Common myeloid progenitor, CD34-positive (primary cell): ENCODE data around the gene IL17RE. TPM values are rescaled to one million over a fixed set of nuclear protein-coding genes. Genes with fewer than 3 reads are reported as not detected.
"Not testable (repeated sequence)": the region's sequence is repeated elsewhere in the genome, so short reads cannot be mapped to it uniquely, and the experiment has no call there.

Source experiments
- CTCF ChIA-PET: fragments of 350-600 bp; sonication (Branson Sonifier 250); formaldehyde crosslinking; loops from one replicate; lab custom pipeline; 2021; ENCODE audit warnings: antibody characterized with exemption; lab: Charles Lee
- POLR2A ChIA-PET: fragments of 350-600 bp; sonication (Branson Sonifier 250); formaldehyde crosslinking; loops from one replicate; lab custom pipeline; 2021; ENCODE audit warnings: antibody characterized with exemption; lab: Charles Lee
- DNase-seq, 3 donors: peaks; one replicate each; pipeline versions ENCODE4 v3.0.0 to v3.0.0-alpha.2; 2013
- H3K27ac ChIP-seq, 2 experiments: 1 replicate in 1 of 2; 2 replicates in 1 of 2; pipeline ENCODE4 v1.7.0; 2013; ENCODE audit warnings: inconsistent platforms in 2 of 2, low read length in 2 of 2, mild to moderate bottlenecking in 2 of 2, low read depth in 1 of 2, moderate library complexity in 1 of 2; ENCODE audit not compliant: severe bottlenecking in 2 of 2, insufficient read depth in 1 of 2, poor library complexity in 1 of 2
- H3K27me3 ChIP-seq, 5 experiments: replicated peaks in 2 of 5; 1 replicate in 3 of 5; 2 replicates in 2 of 5; pipeline versions ENCODE4 v1.6.1 to v1.7.0; 2013; ENCODE audit warnings: low read length in 4 of 5, mild to moderate bottlenecking in 2 of 5, moderate library complexity in 2 of 5, inconsistent platforms in 1 of 5; ENCODE audit not compliant: insufficient read depth in 5 of 5, control insufficient read depth in 4 of 5
- H3K36me3 ChIP-seq, 4 experiments: 1 replicate in 2 of 4; 2 replicates in 2 of 4; pipeline versions ENCODE4 v1.6.1 to v1.7.0; 2013; ENCODE audit warnings: low read length in 3 of 4, control low read depth in 1 of 4, mild to moderate bottlenecking in 1 of 4; ENCODE audit not compliant: control insufficient read depth in 4 of 4, insufficient read depth in 4 of 4
- H3K4me1 ChIP-seq, 4 experiments: 1 replicate in 3 of 4; 2 replicates in 1 of 4; pipeline versions ENCODE4 v1.6.1 to v1.7.1; 2013; ENCODE audit warnings: low read length in 3 of 4, mild to moderate bottlenecking in 3 of 4, control low read depth in 1 of 4, inconsistent platforms in 1 of 4, moderate library complexity in 1 of 4; ENCODE audit not compliant: control insufficient read depth in 4 of 4, insufficient read depth in 4 of 4; ENCODE audit errors: control extremely low read depth in 1 of 4
- H3K4me3 ChIP-seq, 7 experiments: 1 replicate in 4 of 7; 2 replicates in 3 of 7; pipeline versions ENCODE4 v1.5.1 to v1.7.0; 2013; ENCODE audit warnings: mild to moderate bottlenecking in 7 of 7, low read length in 6 of 7, moderate library complexity in 6 of 7, inconsistent platforms in 2 of 7, low read depth in 2 of 7, control low read depth in 1 of 7; ENCODE audit not compliant: insufficient read depth in 4 of 7, control insufficient read depth in 1 of 7; ENCODE audit errors: extremely low read depth in 1 of 7
- H3K9me3 ChIP-seq, 5 experiments: 1 replicate in 4 of 5; 2 replicates in 1 of 5; pipeline versions ENCODE4 v1.6.1 to v1.7.1; 2013; ENCODE audit warnings: low read length in 4 of 5, mild to moderate bottlenecking in 2 of 5, inconsistent platforms in 1 of 5, low read depth in 1 of 5, moderate library complexity in 1 of 5; ENCODE audit not compliant: control insufficient read depth in 4 of 5, insufficient read depth in 2 of 5; ENCODE audit errors: control extremely low read depth in 1 of 5
- WGBS: methylation state at CpG from one replicate; pipeline ENCODE4 v1.1.5; 2013; ENCODE audit not compliant: insufficient coverage; 5-methylcytosine and 5-hydroxymethylcytosine counted together
- polyA plus RNA-seq: library from polyadenylated mRNA; unstranded; fragments of 120-200 nt; gene quantifications from one replicate; pipeline ENCODE4 v1.2.1, GENCODE V29; 2013

IL17RE gene
- polyA plus RNA-seq: 3.4 TPM

DNA sequence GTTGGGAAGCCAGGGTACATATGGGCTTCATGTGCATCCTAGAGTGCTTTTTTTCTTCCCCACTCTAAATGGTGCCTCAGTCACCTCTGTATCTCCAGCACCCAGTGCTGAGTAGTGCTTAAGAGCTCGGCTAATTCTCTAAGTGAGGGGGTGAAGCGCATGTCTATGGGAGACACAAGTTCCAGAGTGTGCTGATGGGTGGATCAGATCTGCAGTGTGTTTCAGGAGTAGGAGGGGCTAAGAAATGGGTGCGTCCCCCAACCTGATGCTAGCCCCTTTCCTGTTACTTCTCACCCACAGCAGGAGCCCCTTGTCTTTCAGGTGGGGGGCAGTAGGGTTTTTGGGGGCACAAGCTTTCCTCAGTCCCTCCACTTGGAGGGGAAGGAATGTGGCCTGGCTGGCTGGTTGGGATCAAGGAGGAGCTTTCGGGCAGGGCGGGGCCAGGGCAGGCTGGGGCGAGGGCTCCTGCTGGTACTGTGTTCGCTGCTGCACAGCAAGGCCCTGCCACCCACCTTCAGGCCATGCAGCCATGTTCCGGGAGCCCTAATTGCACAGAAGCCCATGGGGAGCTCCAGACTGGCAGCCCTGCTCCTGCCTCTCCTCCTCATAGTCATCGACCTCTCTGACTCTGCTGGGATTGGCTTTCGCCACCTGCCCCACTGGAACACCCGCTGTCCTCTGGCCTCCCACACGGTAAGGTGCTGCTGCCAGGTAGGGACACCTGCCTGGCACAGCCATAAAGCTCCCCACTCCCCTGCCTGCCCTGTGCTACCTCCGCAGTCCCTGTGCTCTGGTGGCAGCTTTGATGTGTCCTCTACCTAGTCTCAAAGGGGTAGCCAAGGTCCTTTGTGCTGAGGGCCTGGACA lies at the start of gene IL17RE:
Gene IL17RE (plus strand): TSS at position 477 of the 866 bp plus-strand sequence. CDS start 85 bp downstream, at position 562.
- peaks cover 0 to 9% (median 0%) of the 10 kb centered on the region in 4 experiments for H3K36me3 ChIP-seq

GRCh38 chr3:9854291-9854940 lies 48.2 kb upstream of the IL17RE start:
- H3K9me3 ChIP-seq, H3K4me1 ChIP-seq, H3K36me3 ChIP-seq, H3K27ac ChIP-seq, H3K4me3 ChIP-seq, DNase-seq, H3K27me3 ChIP-seq, POLR2A ChIA-PET: not testable (repeated sequence)
- 96% methylated on average over 7 of the region's 11 CpGs for WGBS
- CTCF ChIA-PET: interaction anchor here (1.0 to 1.2 kb wide), 3 partner anchors 9 to 77 kb away, joined by 3 to 5 read pairs (median 4); no protein-coding TSS in a partner anchor

More for the DNA sequence above, at the start of gene IL17RE:
- Histone ChIP-seq H3K9me3 (no peaks in the 10 kb centered on the region), H3K27ac (no peak within 1 kb of the TSS), H3K4me1 (peaks cover 7 to 64% (median 48%) of the 10 kb centered on the region in 4 experiments), H3K27me3 (no peaks in the 10 kb centered on the region), H3K4me3 (peak within 1 kb of the TSS in 6 of 7 experiments; percentile 1 to 53 (median 22))
- ChIA-PET CTCF (interaction anchor here (0.7 to 6.3 kb wide), 11 partner anchors 9 to 61 kb away, joined by 3 to 48 read pairs (median 4); partner anchors contain the start of genes CIDEC and JAGN1), POLR2A (interaction anchor here (0.7 to 2.4 kb wide), 3 partner anchors 9 to 30 kb away, joined by 3 to 11 read pairs (median 4); no protein-coding TSS in a partner anchor)
- WGBS: 87% methylated on average over 10 of the region's 13 CpGs
- DNase-seq: no peak

DNA sequence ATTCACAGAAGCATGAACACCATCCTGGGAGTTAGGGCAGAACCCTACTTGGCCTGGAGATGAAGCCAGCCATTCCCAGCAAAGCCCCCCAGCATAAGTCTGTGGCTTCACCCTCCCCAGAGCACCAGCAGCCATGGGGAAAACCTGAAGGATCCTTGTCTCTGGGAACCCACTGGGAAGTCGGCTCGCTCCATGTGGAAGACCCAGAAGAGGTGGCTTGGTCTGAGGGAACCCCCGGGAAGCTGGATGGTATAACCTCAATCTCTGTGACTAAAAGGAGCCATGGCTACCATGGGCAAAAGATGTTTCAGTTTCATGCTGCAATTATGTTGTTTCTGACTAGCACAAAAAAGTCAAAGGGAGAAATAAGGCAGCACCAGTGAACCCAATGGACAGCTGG lies 47.1 kb upstream of the IL17RE start:
- Histone ChIP-seq H3K9me3 (no peaks in the 10 kb centered on the region), H3K36me3 (no peaks in the 10 kb centered on the region), H3K27ac (no peak overlapping the region), H3K4me1 (no peaks in the 10 kb centered on the region), H3K27me3 (no peaks in the 10 kb centered on the region), H3K4me3 (no peak overlapping the region)
- DNase-seq: no peak
- CTCF ChIA-PET: no interaction called here
- WGBS: 100% methylated on average over 3 of the region's 3 CpGs
- POLR2A ChIA-PET: no interaction called here

DNA sequence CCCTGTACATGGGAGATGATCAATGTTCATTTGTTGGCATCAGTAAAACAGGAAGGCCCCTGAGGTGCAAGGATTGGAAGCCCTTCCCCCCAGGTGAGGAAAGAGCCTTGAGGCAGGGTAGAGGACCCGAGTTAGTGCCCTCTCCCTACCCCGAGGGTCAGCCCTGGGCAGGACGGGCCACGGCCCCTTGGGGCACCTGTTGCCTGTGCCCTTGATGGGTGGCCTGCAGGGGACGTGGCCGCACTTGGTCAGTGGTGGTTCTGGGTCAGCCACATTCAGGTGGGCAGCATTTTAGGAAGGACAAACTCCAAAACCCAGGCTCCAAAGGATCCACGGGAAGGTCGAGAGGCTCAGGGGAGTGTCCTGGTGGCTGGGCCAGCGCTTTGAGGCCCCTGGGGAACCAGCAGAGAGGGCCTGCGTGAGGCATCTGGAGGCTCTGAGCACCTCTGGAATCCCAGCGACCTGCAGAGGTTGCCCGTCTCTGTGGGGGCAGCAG lies 43.1 kb upstream of the IL17RE start:
- Histone ChIP-seq H3K4me1 (peaks cover 0 to 11% (median 6%) of the 10 kb centered on the region in 4 experiments), H3K27me3 (no peaks in the 10 kb centered on the region), H3K4me3 (no peak overlapping the region), H3K36me3 (no peaks in the 10 kb centered on the region), H3K9me3 (no peaks in the 10 kb centered on the region), H3K27ac (no peak overlapping the region)
- ChIA-PET CTCF (interaction anchor here (0.9 kb wide), 1 partner anchor 14 kb away, joined by 3 read pairs; no protein-coding TSS in a partner anchor), POLR2A (no interaction called here)
- 99% methylated on average over 11 of the region's 12 CpGs for WGBS
- no peak for DNase-seq

DNA sequence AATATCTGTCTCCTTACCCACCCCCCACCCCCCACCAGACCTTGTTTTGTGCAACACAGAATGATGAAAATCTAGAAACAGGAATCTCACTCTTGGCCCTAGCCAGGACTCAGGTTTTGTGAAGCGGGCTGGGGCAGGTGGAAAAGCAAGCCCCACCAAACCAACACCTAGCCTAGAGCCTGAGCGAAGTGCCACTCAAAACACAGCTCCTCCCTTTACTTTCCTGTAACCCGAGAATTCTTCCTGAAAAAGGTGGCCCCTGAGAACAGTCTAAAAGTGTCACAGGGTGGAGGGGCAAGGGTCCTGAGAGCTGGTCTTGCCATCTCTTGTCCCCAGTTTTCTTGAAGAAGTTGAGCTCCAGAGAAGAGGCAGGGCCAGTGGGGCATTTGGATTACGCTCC lies 41.4 kb upstream of the IL17RE start:
- CTCF ChIA-PET: interaction anchor here (0.7 to 1.5 kb wide), 6 partner anchors 9 to 69 kb away, joined by 3 read pairs; no protein-coding TSS in a partner anchor
- 92% methylated on average over 4 of the region's 4 CpGs for WGBS
- POLR2A ChIA-PET: no interaction called here
- Histone ChIP-seq H3K4me1 (peaks cover 0 to 11% (median 6%) of the 10 kb centered on the region in 4 experiments), H3K27me3 (no peaks in the 10 kb centered on the region), H3K36me3 (no peaks in the 10 kb centered on the region), H3K4me3 (no peak overlapping the region), H3K9me3 (no peaks in the 10 kb centered on the region), H3K27ac (no peak overlapping the region)
- DNase-seq: no peak

GRCh38 chr3:9861626-9862130 lies 41.0 kb upstream of the IL17RE start:
- Histone ChIP-seq H3K4me1 (peaks cover 0 to 11% (median 6%) of the 10 kb centered on the region in 4 experiments), H3K27me3 (no peaks in the 10 kb centered on the region), H3K36me3 (no peaks in the 10 kb centered on the region), H3K9me3 (no peaks in the 10 kb centered on the region), H3K4me3 (no peak overlapping the region), H3K27ac (no peak overlapping the region)
- ChIA-PET POLR2A (no interaction called here), CTCF (interaction anchor here (0.7 to 1.5 kb wide), 5 partner anchors 10 to 69 kb away, joined by 3 read pairs; no protein-coding TSS in a partner anchor)
- DNase-seq: no peak
- WGBS: 93% methylated on average over 5 of the region's 5 CpGs
